ENCODE results near the gene PARVB.

The PARVB gene

DNA sequence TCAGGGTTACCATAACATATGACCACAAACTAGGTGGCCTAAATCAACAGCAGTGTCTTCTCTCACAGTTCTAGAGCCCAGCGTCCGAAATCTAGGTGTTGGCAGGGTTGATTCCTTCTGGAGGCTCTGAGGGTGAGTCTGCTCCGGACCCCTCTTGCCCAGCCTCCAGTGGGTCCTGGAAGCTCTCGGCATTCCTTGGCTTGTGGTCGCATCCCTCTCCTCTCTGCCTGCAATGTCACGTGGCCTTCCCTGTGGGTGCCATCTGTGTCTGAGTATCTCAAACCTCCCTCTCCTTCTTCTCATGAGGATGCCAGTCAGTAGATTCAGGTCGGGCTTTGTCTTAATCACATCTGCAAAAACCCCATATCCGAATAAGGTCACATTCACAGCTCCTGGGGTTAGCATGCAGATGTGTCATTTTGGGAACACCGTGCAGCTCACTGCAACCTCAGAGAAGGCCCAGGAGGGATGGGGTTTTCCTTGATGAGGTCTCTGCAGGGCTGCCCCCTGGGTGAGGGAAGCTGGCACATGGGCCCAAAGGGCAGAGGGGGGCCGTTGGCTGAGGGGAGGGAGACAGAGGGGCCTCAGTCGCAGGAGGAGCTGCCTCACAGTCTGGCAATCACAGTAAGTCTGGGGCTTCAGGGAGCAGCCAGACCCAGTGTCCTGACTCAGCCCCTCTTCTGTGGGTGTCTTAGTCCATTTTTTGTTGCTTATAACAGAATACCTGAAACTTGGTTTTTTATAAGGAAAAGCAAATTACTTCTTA lies 197.8 kb downstream of the PARVB start:
- no peak for DNase-seq
